Osteoblast (primary cell): Measurements from ENCODE around the gene LAMB4. TPM values are rescaled to one million over a fixed set of nuclear protein-coding genes. Genes with fewer than 3 reads are reported as not detected.

Source experiments
- DNase-seq: peaks from one replicate; pipeline ENCODE4 v3.0.0; 2011; ENCODE audit warnings: low spot score, mixed read lengths; ENCODE audit not compliant: insufficient read length; ENCODE audit errors: missing footprints
- H2AFZ ChIP-seq: 2 replicates; pipeline ENCODE4 v1.6.0; 2011; ENCODE audit warnings: mild to moderate bottlenecking, low read length
- H3K27ac ChIP-seq: 2 replicates; pipeline ENCODE4 v1.5.1; 2011; ENCODE audit warnings: mild to moderate bottlenecking, low read depth, low read length, moderate library complexity
- H3K27me3 ChIP-seq: 2 replicates; pipeline ENCODE4 v1.6.0; 2012; ENCODE audit warnings: mild to moderate bottlenecking, control low read depth, inconsistent platforms, low read length, moderate library complexity; ENCODE audit not compliant: insufficient read depth
- H3K36me3 ChIP-seq: 2 replicates; pipeline ENCODE4 v1.5.1; 2011; ENCODE audit warnings: mild to moderate bottlenecking, low read length, control low read depth, moderate library complexity; ENCODE audit not compliant: insufficient read depth
- H3K4me1 ChIP-seq: 2 replicates; pipeline ENCODE4 v1.5.1; 2011; ENCODE audit warnings: mild to moderate bottlenecking, low read length, control low read depth, moderate library complexity; ENCODE audit not compliant: insufficient read depth
- H3K4me2 ChIP-seq: 2 replicates; pipeline ENCODE4 v1.6.0; 2011; ENCODE audit warnings: mild to moderate bottlenecking, low read length; ENCODE audit not compliant: insufficient read depth
- H3K4me3 ChIP-seq: fragments of 200-600 bp; sonication (generic); 3 replicates; pipeline ENCODE4 v1.5.1; 2012; ENCODE audit warnings: mild to moderate bottlenecking, low read length, inconsistent platforms; ENCODE audit not compliant: insufficient read depth
- H3K79me2 ChIP-seq: 2 replicates; pipeline ENCODE4 v1.6.0; 2012; ENCODE audit warnings: mild to moderate bottlenecking, low read length, control low read depth, inconsistent platforms; ENCODE audit not compliant: insufficient read depth
- H3K9me3 ChIP-seq: 2 replicates; pipeline ENCODE4 v1.5.1; 2011; ENCODE audit warnings: low read depth, low read length, control low read depth
- H4K20me1 ChIP-seq: 2 replicates; pipeline ENCODE4 v1.6.0; 2012; ENCODE audit warnings: mild to moderate bottlenecking, low read length, control low read depth; ENCODE audit not compliant: insufficient read depth
- CTCF ChIP-seq: IDR thresholded peaks from 2 replicates; pipeline ENCODE4 v1.5.1; 2011; ENCODE audit warnings: mild to moderate bottlenecking, low read depth, low read length, moderate library complexity; ENCODE audit errors: extremely low read depth
- total RNA-seq: library from RNA; depleted of rRNA; stranded (reverse); fragments of >200 nt; gene quantifications from 2 replicates; pipeline ENCODE4 v1.2.3, GENCODE V29; 2012

LAMB4 gene
- total RNA-seq, 1 donor, result 0.36 TPM

- no peak for TF ChIP-seq CTCF
- Histone ChIP-seq H3K27ac (no peak overlapping the region), H3K9me3 (no peaks in the 10 kb centered on the region), H4K20me1 (no peaks in the 10 kb centered on the region), H3K4me3 (no peak overlapping the region), H3K4me1 (peaks cover 43% of the 10 kb centered on the region), H3K79me2 (no peaks in the 10 kb centered on the region), H3K36me3 (no peaks in the 10 kb centered on the region), H3K27me3 (no peaks in the 10 kb centered on the region), H3K4me2 (no peak overlapping the region), H2AFZ (no peak overlapping the region)
- no peak for DNase-seq
These were observed 111.5 kb downstream of the LAMB4 start for GRCh38 chr7:108018668-108019067.

- no peak overlapping the region for H2AFZ ChIP-seq
- DNase-seq, result no peak
- H3K36me3 ChIP-seq, result no peaks in the 10 kb centered on the region
- no peaks in the 10 kb centered on the region for H3K27me3 ChIP-seq
- H3K9me3 ChIP-seq, result no peaks in the 10 kb centered on the region
- no peak overlapping the region for H3K4me3 ChIP-seq
- peaks cover 49% of the 10 kb centered on the region for H3K4me1 ChIP-seq
- H3K79me2 ChIP-seq, result no peaks in the 10 kb centered on the region
- H3K4me2 ChIP-seq, result no peak overlapping the region
- no peak overlapping the region for H3K27ac ChIP-seq
- no peak for TF ChIP-seq CTCF
- H4K20me1 ChIP-seq, result no peaks in the 10 kb centered on the region
These were observed 112.4 kb downstream of the LAMB4 start for GRCh38 chr7:108017776-108018151.

GRCh38 chr7:108016841-108017775 is 113.1 kb downstream of the LAMB4 start:
- H3K36me3 ChIP-seq, result no peaks in the 10 kb centered on the region
- peaks cover 54% of the 10 kb centered on the region for H3K4me1 ChIP-seq
- H3K4me2 ChIP-seq, result peak overlapping the region; percentile 19
- H3K4me3 ChIP-seq, result no peak overlapping the region
- no peaks in the 10 kb centered on the region for H3K79me2 ChIP-seq
- H3K27me3 ChIP-seq, result no peaks in the 10 kb centered on the region
- peak overlapping the region; percentile 82 for H3K27ac ChIP-seq
- TF ChIP-seq CTCF, result peak; percentile 61
- no peak overlapping the region for H2AFZ ChIP-seq
- DNase-seq, result peak; percentile 68
- H4K20me1 ChIP-seq, result no peaks in the 10 kb centered on the region
- H3K9me3 ChIP-seq, result no peaks in the 10 kb centered on the region

GRCh38 chr7:108015740-108016139 is 114.4 kb downstream of the LAMB4 start:
- peak overlapping the region; percentile 70 for H3K4me2 ChIP-seq
- H3K4me3 ChIP-seq, result no peak overlapping the region
- TF ChIP-seq CTCF, result no peak
- no peaks in the 10 kb centered on the region for H3K79me2 ChIP-seq
- H3K4me1 ChIP-seq, result peaks cover 54% of the 10 kb centered on the region
- no peaks in the 10 kb centered on the region for H4K20me1 ChIP-seq
- no peaks in the 10 kb centered on the region for H3K9me3 ChIP-seq
- DNase-seq, result no peak
- peak overlapping the region; percentile 82 for H3K27ac ChIP-seq
- H3K36me3 ChIP-seq, result no peaks in the 10 kb centered on the region
- H2AFZ ChIP-seq, result no peak overlapping the region
- no peaks in the 10 kb centered on the region for H3K27me3 ChIP-seq
